ENCODE results near the gene SLC39A7.

- TF ChIP-seq CTCF (conservative IDR thresholded peaks at IDR 0.05), result peak; percentile 90
- TF ChIP-seq EZH2 (IDR thresholded peaks at IDR 0.05; ENCODE audit: low read depth), result no peak
Measured at GRCh38 chr6:33161354-33162331, 39.0 kb upstream of the SLC39A7 start.

All from PC-9 (cell line).